ENCODE results near the gene PIK3C2G.
"Not testable (repeated sequence)": the region's sequence is repeated elsewhere in the genome, so short reads cannot be mapped to it uniquely, and the experiment has no call there.

Gene PIK3C2G

DNA sequence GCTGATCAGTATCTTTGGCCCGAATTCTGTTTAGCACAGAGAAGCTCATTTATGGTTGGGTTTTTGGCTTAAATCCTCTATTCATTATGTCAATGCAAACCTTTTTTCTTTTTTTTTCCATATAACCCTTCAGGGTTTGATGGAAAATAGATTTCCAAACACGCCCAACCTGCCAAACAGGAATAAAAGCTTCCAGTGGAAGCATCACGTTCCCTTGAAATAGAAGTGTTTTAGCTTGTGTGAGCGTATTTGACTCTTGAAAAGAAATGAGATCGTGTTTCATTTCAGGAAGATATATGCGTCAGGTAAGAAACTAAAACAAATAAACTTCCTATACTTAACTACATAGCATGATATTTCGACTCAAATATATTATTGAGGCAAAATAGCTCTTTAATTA, at the start of gene PIK3C2G:
PIK3C2G (plus strand) TSS at position 246 of the 400 bp plus-strand sequence. CDS start 20,564 bp downstream, outside the sequence.
- DNase-seq (ENCODE audit: low read depth), result no peak

DNA sequence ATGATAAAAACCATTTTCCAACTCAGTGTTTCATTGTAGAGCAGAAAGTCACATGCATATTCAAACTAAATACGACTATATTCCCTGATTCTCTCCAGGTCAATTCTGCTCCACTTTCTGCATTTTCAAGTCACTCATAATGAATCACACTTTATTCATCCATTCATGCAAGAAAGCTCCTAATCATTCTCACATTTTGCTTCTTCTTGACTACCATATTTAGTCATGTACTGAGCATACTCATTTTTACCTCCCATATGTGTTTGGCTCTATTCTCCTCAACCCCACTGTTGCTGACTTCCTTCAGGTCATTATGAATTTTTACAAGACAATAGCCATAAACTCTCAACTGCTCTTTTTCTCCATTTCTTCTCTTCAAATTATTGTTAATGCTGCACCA, 43.4 kb upstream of the PIK3C2G start:
- DNase-seq (ENCODE audit: low read depth), result no peak

DNA sequence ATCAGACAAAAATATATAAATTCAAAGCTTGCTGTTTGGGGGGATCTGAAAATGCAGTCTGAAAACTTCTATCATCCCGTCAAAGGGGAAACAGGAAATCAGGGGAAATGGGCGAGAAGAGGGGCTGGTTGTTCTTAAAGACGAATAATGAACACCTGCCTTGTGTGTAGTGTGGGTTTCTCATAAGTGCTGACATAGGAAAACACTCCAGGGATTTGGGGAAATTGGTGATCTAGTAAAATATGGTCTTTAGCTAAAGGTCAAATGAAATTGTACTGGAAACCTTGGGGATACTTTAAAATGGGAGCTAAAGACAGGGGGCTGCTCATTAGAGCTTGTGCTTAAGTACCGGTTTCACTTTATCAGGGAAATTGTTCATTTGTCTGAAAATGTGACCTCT, 39.6 kb upstream of the PIK3C2G start:
- DNase-seq (ENCODE audit: low read depth), result no peak

- DNase-seq (ENCODE audit: low read depth), result no peak
These were observed 38.6 kb upstream of the PIK3C2G start for GRCh38 chr12:18222699-18223098.

DNA sequence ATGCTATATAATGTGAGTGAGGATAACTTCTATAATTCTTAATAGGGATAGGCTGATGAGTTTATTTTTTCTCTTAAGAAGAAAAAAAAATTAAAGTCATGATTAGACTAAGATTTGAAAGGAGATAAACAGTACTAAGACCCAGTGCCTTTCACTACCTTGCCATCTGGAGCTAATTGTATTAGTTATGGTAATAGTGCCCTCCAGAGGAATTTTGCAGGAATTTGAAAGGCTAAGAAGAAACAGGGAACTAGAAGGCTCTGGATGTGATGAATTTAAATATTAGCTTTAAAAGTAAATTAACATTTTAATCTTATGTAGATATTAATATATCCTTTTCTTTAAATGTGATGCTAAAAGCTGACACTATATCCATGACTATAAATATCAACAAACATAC, 36.6 kb upstream of the PIK3C2G start:
- DNase-seq (ENCODE audit: low read depth), result no peak

- no peak for DNase-seq (ENCODE audit: low read depth)
These were observed 21.8 kb upstream of the PIK3C2G start for GRCh38 chr12:18239526-18239925.

DNA sequence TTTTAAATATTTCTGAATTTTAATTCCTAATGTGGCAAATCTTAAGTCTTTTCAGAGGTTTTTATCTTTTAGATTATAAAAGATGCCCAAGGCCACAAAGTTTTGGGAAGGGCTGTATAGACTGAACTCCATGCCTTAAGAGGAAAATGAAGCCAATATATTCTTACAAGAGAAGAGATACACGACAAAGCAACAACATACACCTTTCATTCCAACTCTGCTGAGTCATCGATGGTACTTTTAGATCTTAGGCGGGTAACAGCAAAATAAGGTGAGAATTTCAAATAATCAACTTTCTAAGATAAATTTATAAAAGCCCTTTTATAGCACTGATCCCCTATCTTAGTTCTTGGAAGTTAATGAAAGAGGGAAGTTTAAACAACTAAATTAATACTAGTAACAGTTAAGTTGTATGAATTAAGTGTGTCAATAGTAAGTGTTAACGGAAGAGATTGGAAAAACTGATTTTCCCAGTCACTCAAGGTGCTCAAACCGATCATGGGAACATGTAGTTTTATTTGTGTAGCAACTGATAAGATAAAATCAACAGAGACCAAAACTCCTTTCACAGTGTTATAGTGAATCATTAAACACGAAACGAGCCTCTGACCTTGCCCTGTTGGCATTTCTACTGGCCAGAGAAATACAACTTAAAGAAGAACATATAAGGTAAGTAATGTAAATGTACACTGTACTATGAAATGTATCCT, 18.8 kb upstream of the PIK3C2G start:
- no peak for DNase-seq (ENCODE audit: low read depth)

- DNase-seq (ENCODE audit: low read depth), result no peak
These were observed 18.1 kb upstream of the PIK3C2G start for GRCh38 chr12:18243238-18243637.

- DNase-seq (ENCODE audit: low read depth), result no peak
These were observed 15.3 kb upstream of the PIK3C2G start for GRCh38 chr12:18246066-18246465.

- no peak for DNase-seq (ENCODE audit: low read depth)
These were observed 10.9 kb upstream of the PIK3C2G start for GRCh38 chr12:18250313-18250916.

GRCh38 chr12:18254081-18254480, 7.2 kb upstream of the PIK3C2G start:
- no peak for DNase-seq (ENCODE audit: low read depth)

DNA sequence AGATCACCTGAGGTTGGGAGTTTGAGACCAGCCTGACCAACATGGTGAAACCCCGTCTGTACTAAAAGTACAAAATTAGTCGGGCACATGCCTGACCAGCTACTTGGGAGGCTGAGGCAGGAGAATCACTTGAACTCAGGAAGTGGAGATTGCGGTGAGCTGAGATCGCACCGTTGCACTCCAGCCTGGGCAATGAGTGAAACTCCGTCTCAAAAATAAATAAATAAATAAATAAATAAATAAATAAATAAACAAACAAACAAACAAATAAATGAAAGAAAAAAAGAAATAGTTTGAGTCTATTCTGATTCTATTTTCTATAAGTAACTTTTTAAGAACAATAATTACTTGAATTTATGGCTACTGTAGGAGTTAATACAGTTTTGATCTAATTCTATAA, 6.3 kb upstream of the PIK3C2G start:
- DNase-seq (ENCODE audit: low read depth), result not testable (repeated sequence)

DNA sequence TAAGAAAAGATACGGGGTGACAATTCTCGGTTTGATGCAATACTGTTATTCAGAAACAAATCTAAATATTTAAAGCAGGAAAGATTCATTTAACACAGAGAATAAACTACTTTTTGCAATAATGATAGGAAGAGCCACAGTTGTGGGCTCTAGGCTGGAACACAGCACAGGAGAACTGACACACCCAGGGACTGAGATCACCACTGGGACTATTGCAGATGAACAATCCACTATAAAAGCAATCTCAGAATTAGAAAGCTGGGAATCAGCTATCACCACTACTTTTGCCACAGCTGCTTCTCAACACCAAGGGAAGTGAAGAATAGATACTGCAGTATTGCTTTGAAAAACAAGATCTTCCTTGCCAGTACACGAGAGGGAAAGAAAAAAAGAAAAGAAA, 4.1 kb upstream of the PIK3C2G start:
- DNase-seq (ENCODE audit: low read depth), result no peak

GRCh38 chr12:18258929-18259328, 2.4 kb upstream of the PIK3C2G start:
- no peak for DNase-seq (ENCODE audit: low read depth)

GRCh38 chr12:18259906-18260682, 1.2 kb upstream of the PIK3C2G start:
- DNase-seq (ENCODE audit: low read depth), result no peak

DNA sequence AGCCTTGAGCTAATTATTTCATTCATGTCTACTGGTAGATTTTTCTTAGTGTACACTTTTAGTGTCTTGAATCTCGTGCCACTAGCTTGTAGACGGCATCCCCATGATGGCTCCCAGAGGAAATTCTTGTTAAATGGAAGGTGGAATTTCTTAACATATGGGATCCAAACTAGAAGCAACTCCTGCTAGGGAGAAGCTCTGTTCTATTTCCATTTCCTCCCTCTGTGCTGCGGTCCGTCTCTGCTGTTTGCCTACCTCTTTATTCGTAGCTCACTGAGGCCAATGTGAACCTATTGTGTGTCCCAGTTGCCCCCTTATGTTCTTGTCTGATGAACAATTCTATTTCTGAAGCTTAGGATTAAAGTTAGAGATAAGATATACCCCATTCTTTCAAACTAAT, 588 bp downstream of the PIK3C2G start:
- DNase-seq (ENCODE audit: low read depth), result no peak

GRCh38 chr12:18262514-18262913, 1.2 kb downstream of the PIK3C2G start:
- DNase-seq (ENCODE audit: low read depth), result no peak

GRCh38 chr12:18264581-18265075, 3.3 kb downstream of the PIK3C2G start:
- DNase-seq (ENCODE audit: low read depth), result no peak

GRCh38 chr12:18267427-18268099, 6.2 kb downstream of the PIK3C2G start:
- DNase-seq (ENCODE audit: low read depth), result no peak

- DNase-seq (ENCODE audit: low read depth), result no peak
These were observed 9.7 kb downstream of the PIK3C2G start for GRCh38 chr12:18270958-18271460.

- DNase-seq (ENCODE audit: low read depth), result no peak
These were observed 14.7 kb downstream of the PIK3C2G start for GRCh38 chr12:18275981-18276380.

- DNase-seq (ENCODE audit: low read depth), result no peak
These were observed 15.9 kb downstream of the PIK3C2G start for GRCh38 chr12:18277196-18277595.

Measured in activated gamma-delta T cell treated with anti-CD3 and anti-CD28 coated beads, Interleukin-2, amount 50 U/mL, for 16 hours (primary cell).